ENCODE measurements around the gene VGLL4. TPM values are rescaled to one million over a fixed set of nuclear protein-coding genes. Genes with fewer than 3 reads are reported as not detected.

The VGLL4 gene
- 120 TPM for total RNA-seq

GRCh38 chr3:11643605-11644087 is at the start of gene VGLL4:
VGLL4 (minus strand) TSS chr3:11643915; CDS start chr3:11643518, 397 bp downstream.

Small RNAs within 50 kb of the gene (small RNA-seq; reads per million reads assigned to genes)
- gene AC022001.1 (ENCODE audit: low replicate concordance): not detected

Other genes starting within 250 kb of the VGLL4 start
- 26.6 TPM for gene TAMM41, start 203.0 kb upstream of the VGLL4 start, total RNA-seq